ENCODE results near the gene B3GNT7.
"Not testable (repeated sequence)": the region's sequence is repeated elsewhere in the genome, so short reads cannot be mapped to it uniquely, and the experiment has no call there.

The B3GNT7 gene, protein sequence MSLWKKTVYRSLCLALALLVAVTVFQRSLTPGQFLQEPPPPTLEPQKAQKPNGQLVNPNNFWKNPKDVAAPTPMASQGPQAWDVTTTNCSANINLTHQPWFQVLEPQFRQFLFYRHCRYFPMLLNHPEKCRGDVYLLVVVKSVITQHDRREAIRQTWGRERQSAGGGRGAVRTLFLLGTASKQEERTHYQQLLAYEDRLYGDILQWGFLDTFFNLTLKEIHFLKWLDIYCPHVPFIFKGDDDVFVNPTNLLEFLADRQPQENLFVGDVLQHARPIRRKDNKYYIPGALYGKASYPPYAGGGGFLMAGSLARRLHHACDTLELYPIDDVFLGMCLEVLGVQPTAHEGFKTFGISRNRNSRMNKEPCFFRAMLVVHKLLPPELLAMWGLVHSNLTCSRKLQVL

GRCh38 chr2:231395188-231396057, at the start of gene B3GNT7:
TSS of gene B3GNT7 (plus strand) at chr2:231395710. CDS start at chr2:231395804, 94 bp downstream.
- in situ Hi-C loops (cut with MboI; ENCODE audit: low pct_unique_long_range_greater_than_20kb, low sequenced_read_pairs): no loop called here
- no peak for DNase-seq

DNA sequence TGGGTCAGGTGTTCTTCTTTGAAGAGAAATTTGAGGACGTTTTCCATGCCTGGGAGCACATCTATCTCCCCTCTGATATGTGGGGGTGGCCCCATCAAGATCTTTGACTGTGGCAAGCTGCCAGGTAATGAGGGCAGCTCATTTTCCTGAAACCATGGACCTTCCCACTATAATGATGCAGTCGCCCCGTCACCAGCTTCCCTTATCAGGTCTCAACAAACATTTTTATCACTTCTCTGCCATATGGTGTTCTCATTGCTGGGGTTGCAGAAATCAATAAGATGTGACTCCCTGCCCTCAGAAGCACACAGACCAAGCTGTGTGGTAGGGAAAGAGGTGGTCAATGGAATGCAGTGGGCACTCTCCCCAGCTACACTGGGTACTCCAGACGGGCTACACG, 48.4 kb upstream of the B3GNT7 start:
- no peak for DNase-seq
- in situ Hi-C loops (cut with MboI; ENCODE audit: low pct_unique_long_range_greater_than_20kb, low sequenced_read_pairs): no loop called here

- no peak for DNase-seq
- in situ Hi-C loops (cut with MboI; ENCODE audit: low pct_unique_long_range_greater_than_20kb, low sequenced_read_pairs): no loop called here
These were observed 47.9 kb upstream of the B3GNT7 start for GRCh38 chr2:231347638-231348037.

DNA sequence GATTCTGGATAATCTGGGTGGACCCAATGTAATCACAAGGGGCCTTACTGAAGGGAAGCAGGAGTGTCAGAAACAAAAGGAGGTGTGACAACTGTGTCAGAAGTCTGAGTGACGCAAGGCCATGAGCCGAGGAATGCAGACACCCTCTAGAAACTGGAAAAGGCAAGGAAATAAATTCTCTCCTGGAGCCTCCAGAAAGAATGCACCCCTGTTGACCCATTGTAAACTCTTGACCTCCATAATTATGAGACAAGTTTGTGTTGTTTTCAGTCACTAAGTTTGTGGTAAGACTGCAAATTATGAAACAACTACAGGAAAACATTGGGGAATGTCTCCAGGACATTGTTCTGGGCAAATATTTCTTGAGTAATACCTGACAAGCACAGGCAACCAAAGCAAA, 47.3 kb upstream of the B3GNT7 start:
- in situ Hi-C loops (cut with MboI; ENCODE audit: low pct_unique_long_range_greater_than_20kb, low sequenced_read_pairs): no loop called here
- no peak for DNase-seq

GRCh38 chr2:231348704-231349373, 46.7 kb upstream of the B3GNT7 start:
- in situ Hi-C loops (cut with MboI; ENCODE audit: low pct_unique_long_range_greater_than_20kb, low sequenced_read_pairs): no loop called here
- peak; percentile 40 for DNase-seq

GRCh38 chr2:231349374-231349735, 46.2 kb upstream of the B3GNT7 start:
- in situ Hi-C loops (cut with MboI; ENCODE audit: low pct_unique_long_range_greater_than_20kb, low sequenced_read_pairs): not testable (repeated sequence)

GRCh38 chr2:231351648-231352047, 43.9 kb upstream of the B3GNT7 start:
- in situ Hi-C loops (cut with MboI; ENCODE audit: low pct_unique_long_range_greater_than_20kb, low sequenced_read_pairs): no loop called here
- no peak for DNase-seq

More at GRCh38 chr2:231349374-231349735, 46.2 kb upstream of the B3GNT7 start:
- DNase-seq: not testable (repeated sequence)

DNA sequence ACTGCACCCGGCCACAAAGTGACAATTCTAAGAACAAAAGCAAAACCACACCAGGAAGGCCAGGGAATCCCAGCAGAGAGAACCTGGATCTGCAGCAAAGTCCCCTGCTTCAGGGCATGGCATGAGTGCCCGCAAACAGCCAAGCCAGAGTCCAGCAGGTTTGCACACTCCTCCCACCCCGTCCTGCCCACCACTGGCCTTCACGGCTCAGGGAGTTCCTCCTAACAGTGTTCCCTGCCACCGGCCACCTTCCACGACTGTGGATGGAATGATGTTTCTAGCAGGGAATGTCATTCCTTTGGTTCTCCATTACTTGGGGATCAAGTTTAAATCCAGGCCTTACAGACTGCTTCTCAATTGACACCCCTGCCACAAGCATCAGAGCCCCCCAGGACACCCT, 42.0 kb upstream of the B3GNT7 start:
- in situ Hi-C loops (cut with MboI; ENCODE audit: low pct_unique_long_range_greater_than_20kb, low sequenced_read_pairs): no loop called here
- DNase-seq: no peak

- DNase-seq: no peak
- in situ Hi-C loops (cut with MboI; ENCODE audit: low pct_unique_long_range_greater_than_20kb, low sequenced_read_pairs): no loop called here
These were observed 39.7 kb upstream of the B3GNT7 start for GRCh38 chr2:231355508-231356465.

DNA sequence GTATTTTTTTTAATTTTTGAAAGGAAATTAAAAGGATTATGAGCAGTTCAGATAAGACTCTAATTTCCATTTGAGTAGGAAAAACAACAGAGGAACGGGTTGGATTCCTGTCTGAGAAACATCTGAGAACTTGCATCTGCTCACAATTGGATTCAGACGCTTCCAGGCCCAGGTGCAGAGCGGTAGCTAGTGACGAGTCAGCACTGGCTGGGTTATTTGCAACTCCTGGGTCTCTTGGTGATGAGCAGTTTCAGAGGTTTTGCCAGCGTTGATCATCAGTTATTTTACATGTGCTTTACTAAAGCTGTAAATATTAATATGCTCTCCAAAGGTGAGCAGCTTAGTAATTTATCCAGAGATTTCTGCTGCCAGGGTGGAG, 39.1 kb upstream of the B3GNT7 start:
- no peak for DNase-seq
- in situ Hi-C loops (cut with MboI; ENCODE audit: low pct_unique_long_range_greater_than_20kb, low sequenced_read_pairs): no loop called here

DNA sequence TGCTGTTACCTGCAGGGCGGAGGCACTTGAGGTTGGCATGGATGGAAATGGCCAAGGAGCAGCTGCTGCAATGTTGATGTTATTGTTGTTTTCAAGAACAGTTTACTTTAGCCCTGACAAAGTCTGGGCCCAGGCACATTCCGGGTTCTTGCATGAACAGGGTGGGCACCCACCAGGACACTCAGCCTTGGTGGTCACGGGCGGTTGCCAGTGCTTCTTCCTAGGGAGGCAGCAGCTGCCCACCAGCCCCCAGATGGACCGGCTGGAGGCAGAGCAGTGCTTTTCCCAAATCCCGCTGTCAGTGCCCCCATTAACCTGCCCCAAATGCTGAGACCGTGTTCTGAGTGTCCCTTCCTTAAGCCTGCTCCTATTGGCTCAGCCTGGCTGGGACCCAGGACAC, 38.5 kb upstream of the B3GNT7 start:
- in situ Hi-C loops (cut with MboI; ENCODE audit: low pct_unique_long_range_greater_than_20kb, low sequenced_read_pairs): no loop called here
- DNase-seq: no peak

- DNase-seq: no peak
These were observed 37.6 kb upstream of the B3GNT7 start for GRCh38 chr2:231357931-231358330.

GRCh38 chr2:231359441-231359840, 36.1 kb upstream of the B3GNT7 start:
- in situ Hi-C loops (cut with MboI; ENCODE audit: low pct_unique_long_range_greater_than_20kb, low sequenced_read_pairs): no loop called here
- no peak for DNase-seq

More at GRCh38 chr2:231357931-231358330, 37.6 kb upstream of the B3GNT7 start:
- in situ Hi-C loops (cut with MboI; ENCODE audit: low pct_unique_long_range_greater_than_20kb, low sequenced_read_pairs): no loop called here

DNA sequence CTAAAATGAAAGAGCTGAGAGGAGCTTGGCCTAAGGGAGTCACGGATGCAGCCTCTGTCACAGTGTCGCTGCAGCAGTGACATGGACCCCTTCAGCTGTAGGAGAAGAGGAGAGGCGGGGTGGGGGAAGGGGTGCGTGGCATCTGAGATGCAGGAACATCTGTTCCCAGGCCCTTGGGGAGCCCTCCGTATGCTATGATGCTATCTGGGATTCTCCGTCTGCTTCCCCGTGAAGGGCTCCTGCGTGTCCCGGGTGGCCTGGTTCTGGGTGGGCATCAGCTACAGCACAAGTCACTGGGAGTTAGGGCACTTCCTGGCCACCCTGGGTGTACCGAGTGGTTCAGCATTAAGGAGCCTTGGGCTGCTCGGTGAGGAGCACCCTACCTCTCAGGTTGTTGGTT, 35.6 kb upstream of the B3GNT7 start:
- DNase-seq: no peak
- in situ Hi-C loops (cut with MboI; ENCODE audit: low pct_unique_long_range_greater_than_20kb, low sequenced_read_pairs): no loop called here

GRCh38 chr2:231360401-231360800, 35.1 kb upstream of the B3GNT7 start:
- in situ Hi-C loops (cut with MboI; ENCODE audit: low pct_unique_long_range_greater_than_20kb, low sequenced_read_pairs): no loop called here
- no peak for DNase-seq

GRCh38 chr2:231360881-231361371, 34.6 kb upstream of the B3GNT7 start:
- in situ Hi-C loops (cut with MboI; ENCODE audit: low pct_unique_long_range_greater_than_20kb, low sequenced_read_pairs): no loop called here
- DNase-seq: peak; percentile 28

- DNase-seq: peak; percentile 79
- in situ Hi-C loops (cut with MboI; ENCODE audit: low pct_unique_long_range_greater_than_20kb, low sequenced_read_pairs): no loop called here
These were observed 33.6 kb upstream of the B3GNT7 start for GRCh38 chr2:231361701-231362554.
